Natural killer cell (primary cell): Measurements from ENCODE around the gene OCRL. TPM values are rescaled to one million over a fixed set of nuclear protein-coding genes. Genes with fewer than 3 reads are reported as not detected.
"Not testable (repeated sequence)": the region's sequence is repeated elsewhere in the genome, so short reads cannot be mapped to it uniquely, and the experiment has no call there.

Experiments used
- ATAC-seq, 3 donors: fragments of 150-1000 bp in 2 of 3; fragments of 200-7000 bp in 1 of 3; cut with Tn5 transposase; 1 replicate in 1 of 3; 2 replicates in 2 of 3; pipeline ENCODE4 v1.10.0; 2021; ENCODE audit warnings: mild to moderate bottlenecking in 2 of 3, moderate library complexity in 2 of 3
- DNase-seq, 2 donors: peaks; one replicate each; pipeline versions ENCODE4 v3.0.0 to v3.0.0-alpha.2; 2013 to 2021; ENCODE audit warnings: mixed read lengths in 1 of 2
- H3K27ac ChIP-seq: one replicate; pipeline ENCODE4 v1.5.1; 2013; ENCODE audit warnings: mild to moderate bottlenecking, low read length
- H3K27me3 ChIP-seq: one replicate; pipeline ENCODE4 v1.6.1; 2013; ENCODE audit warnings: low read length; ENCODE audit not compliant: control insufficient read depth, insufficient read depth
- H3K36me3 ChIP-seq: one replicate; pipeline ENCODE4 v1.6.1; 2013; ENCODE audit warnings: low read length; ENCODE audit not compliant: control insufficient read depth, insufficient read depth
- H3K4me1 ChIP-seq: one replicate; pipeline ENCODE4 v1.6.1; 2013; ENCODE audit warnings: low read length; ENCODE audit not compliant: control insufficient read depth, insufficient read depth
- H3K4me3 ChIP-seq: one replicate; pipeline ENCODE4 v1.5.1; 2013; ENCODE audit warnings: low read length
- H3K9me3 ChIP-seq: one replicate; pipeline ENCODE4 v1.6.1; 2013; ENCODE audit warnings: low read length; ENCODE audit not compliant: control insufficient read depth, insufficient read depth
- H3K27ac Mint-ChIP-seq, 2 donors: one replicate each; pipeline ENCODE4 v1.8.0; 2022; ENCODE audit warnings: mild to moderate bottlenecking in 2 of 2, mixed read lengths in 2 of 2, moderate library complexity in 1 of 2
- H3K27me3 Mint-ChIP-seq, 2 donors: one replicate each; pipeline ENCODE4 v1.8.0; 2022; ENCODE audit warnings: low read depth in 2 of 2, mixed read lengths in 2 of 2
- H3K36me3 Mint-ChIP-seq: one replicate; pipeline ENCODE4 v1.8.0; 2022; ENCODE audit warnings: mixed read lengths
- H3K4me1 Mint-ChIP-seq, 2 donors: one replicate each; pipeline ENCODE4 v1.8.0; 2022; ENCODE audit warnings: mixed read lengths in 2 of 2
- H3K4me3 Mint-ChIP-seq: one replicate; pipeline ENCODE4 v1.8.0; 2022; ENCODE audit warnings: mild to moderate bottlenecking, moderate library complexity, mixed read lengths
- H3K9me3 Mint-ChIP-seq, 2 donors: one replicate each; pipeline ENCODE4 v1.8.0; 2022; ENCODE audit warnings: mixed read lengths in 2 of 2
- WGBS: methylation state at CpG from one replicate; pipeline ENCODE4 v1.1.7; 2013; ENCODE audit warnings: missing lambda C conversion rate; ENCODE audit not compliant: insufficient coverage; 5-methylcytosine and 5-hydroxymethylcytosine counted together
- intact Hi-C: fragments of 100-400 bp; cut with micrococcal nuclease; formaldehyde crosslinking; loops from one replicate; pipeline ENCODE4 v1.14.2; 2022
- total RNA-seq, 4 donors: library from RNA; stranded (reverse); fragments of 120-200 nt in 1 of 4; gene quantifications; one replicate each; pipeline versions ENCODE4 v1.2.3 to v1.2.4, GENCODE V29; 2013 to 2022
- TF ChIP-seq, protein P1 (sequence below): fragments of 200-600 bp; IDR thresholded peaks from one replicate; pipeline ENCODE4 v1.8.0; 2022; ENCODE audit warnings: antibody characterized with exemption

The OCRL gene
- total RNA-seq, 3 donors from 2014 or later (not counting 1 experiment from before 2014, with no cell fraction given): 1.0 to 2.2 (median 1.8) TPM

DNA sequence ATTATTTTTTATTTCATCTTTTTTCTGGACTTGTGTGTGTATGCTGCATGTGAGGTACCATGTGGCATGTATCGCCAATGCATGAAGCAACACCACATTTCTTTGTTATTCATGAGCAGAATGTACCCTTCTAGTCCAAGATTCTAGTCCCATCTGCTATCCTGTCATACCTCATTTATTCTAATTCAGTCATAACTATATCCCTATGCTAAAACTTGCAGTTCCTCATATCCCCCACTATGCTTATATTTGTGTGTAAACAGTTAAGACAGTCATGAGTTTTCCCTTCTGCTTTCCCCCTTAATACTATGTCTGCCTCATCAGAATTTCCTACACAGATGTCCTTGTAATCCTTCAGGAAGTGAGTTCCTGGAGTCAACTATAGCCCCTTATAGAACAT lies 19.7 kb downstream of the OCRL start:
- Mint-ChIP-seq H3K4me3 (no peak overlapping the region), H3K4me1 (no peaks in the 10 kb centered on the region), H3K27ac (no peak overlapping the region), H3K27me3 (no peaks in the 10 kb centered on the region), H3K9me3 (no peaks in the 10 kb centered on the region), H3K36me3 (no peaks in the 10 kb centered on the region)
- ATAC-seq: no peak
- DNase-seq: no peak
- H3K36me3 ChIP-seq: no peaks in the 10 kb centered on the region
- no peak overlapping the region for H3K27ac ChIP-seq
- TF ChIP-seq, protein P1, sequence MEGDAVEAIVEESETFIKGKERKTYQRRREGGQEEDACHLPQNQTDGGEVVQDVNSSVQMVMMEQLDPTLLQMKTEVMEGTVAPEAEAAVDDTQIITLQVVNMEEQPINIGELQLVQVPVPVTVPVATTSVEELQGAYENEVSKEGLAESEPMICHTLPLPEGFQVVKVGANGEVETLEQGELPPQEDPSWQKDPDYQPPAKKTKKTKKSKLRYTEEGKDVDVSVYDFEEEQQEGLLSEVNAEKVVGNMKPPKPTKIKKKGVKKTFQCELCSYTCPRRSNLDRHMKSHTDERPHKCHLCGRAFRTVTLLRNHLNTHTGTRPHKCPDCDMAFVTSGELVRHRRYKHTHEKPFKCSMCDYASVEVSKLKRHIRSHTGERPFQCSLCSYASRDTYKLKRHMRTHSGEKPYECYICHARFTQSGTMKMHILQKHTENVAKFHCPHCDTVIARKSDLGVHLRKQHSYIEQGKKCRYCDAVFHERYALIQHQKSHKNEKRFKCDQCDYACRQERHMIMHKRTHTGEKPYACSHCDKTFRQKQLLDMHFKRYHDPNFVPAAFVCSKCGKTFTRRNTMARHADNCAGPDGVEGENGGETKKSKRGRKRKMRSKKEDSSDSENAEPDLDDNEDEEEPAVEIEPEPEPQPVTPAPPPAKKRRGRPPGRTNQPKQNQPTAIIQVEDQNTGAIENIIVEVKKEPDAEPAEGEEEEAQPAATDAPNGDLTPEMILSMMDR: no peak
- H3K4me3 ChIP-seq: no peak overlapping the region
- H3K9me3 ChIP-seq: no peaks in the 10 kb centered on the region
- H3K27me3 ChIP-seq: no peaks in the 10 kb centered on the region
- intact Hi-C loops: no loop called here
- no CpG with 5 or more reads among the region's 1 CpG for WGBS
- no peaks in the 10 kb centered on the region for H3K4me1 ChIP-seq

GRCh38 chrX:129561453-129561852 lies 21.4 kb downstream of the OCRL start:
- intact Hi-C loops: no loop called here
- H3K9me3 Mint-ChIP-seq: no peaks in the 10 kb centered on the region
- no peaks in the 10 kb centered on the region for H3K36me3 ChIP-seq

GRCh38 chrX:129564345-129564744 lies 24.3 kb downstream of the OCRL start:
- not testable (repeated sequence) for H3K27me3 Mint-ChIP-seq

More at GRCh38 chrX:129561453-129561852, 21.4 kb downstream of the OCRL start:
- Mint-ChIP-seq H3K27ac (no peak overlapping the region), H3K4me3 (no peak overlapping the region), H3K27me3 (no peaks in the 10 kb centered on the region), H3K36me3 (no peaks in the 10 kb centered on the region), H3K4me1 (peaks cover 8% of the 10 kb centered on the region in 2 donors)
- TF ChIP-seq, protein P1: no peak
- DNase-seq: no peak
- no peak overlapping the region for H3K4me3 ChIP-seq
- H3K27me3 ChIP-seq: no peaks in the 10 kb centered on the region
- H3K27ac ChIP-seq: no peak overlapping the region
- no peaks in the 10 kb centered on the region for H3K4me1 ChIP-seq
- ATAC-seq: no peak
- no peaks in the 10 kb centered on the region for H3K9me3 ChIP-seq
- whole genome bisulfite sequencing: 100% methylated on average over 2 of the region's 3 CpGs

DNA sequence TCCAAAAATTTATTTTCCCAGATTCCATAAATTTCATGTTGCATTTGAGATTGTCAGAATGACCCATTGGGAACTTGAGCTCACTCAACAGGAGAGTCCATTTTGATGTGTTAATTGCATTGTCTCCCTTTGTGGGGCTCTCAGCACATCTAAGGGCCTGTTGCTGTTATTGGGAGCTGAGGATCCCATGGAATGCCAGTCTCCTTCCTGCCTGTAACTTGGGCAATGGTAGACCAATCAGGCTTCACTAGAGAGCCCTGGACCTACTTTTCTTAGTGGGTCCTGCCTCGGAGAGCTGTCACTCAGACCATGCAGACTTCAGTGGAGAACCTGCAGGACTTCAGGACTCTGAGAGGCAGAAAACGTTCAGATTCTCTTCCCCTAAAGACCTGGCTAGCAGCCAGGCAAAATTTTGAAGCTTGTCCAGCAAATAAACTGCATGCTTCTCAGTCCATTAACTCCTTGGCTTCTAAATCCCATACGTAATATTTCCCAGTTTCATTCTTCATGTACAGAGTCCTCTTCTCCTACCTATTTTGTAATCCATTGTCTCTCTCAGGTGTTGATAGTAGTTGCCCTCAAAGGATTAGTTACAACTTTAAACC lies 25.1 kb downstream of the OCRL start:
- no peaks in the 10 kb centered on the region for H3K4me1 ChIP-seq
- TF ChIP-seq, protein P1: no peak
- 64% methylated on average over 3 of the region's 3 CpGs for WGBS
- DNase-seq: no peak
- Mint-ChIP-seq H3K36me3 (no peaks in the 10 kb centered on the region), H3K27ac (no peak overlapping the region), H3K4me1 (peaks cover 8% of the 10 kb centered on the region in 2 donors), H3K9me3 (no peaks in the 10 kb centered on the region), H3K27me3 (no peaks in the 10 kb centered on the region), H3K4me3 (no peak overlapping the region)
- intact Hi-C loops: no loop called here
- no peaks in the 10 kb centered on the region for H3K36me3 ChIP-seq
- no peak for ATAC-seq
- H3K9me3 ChIP-seq: no peaks in the 10 kb centered on the region
- H3K27ac ChIP-seq: no peak overlapping the region
- no peak overlapping the region for H3K4me3 ChIP-seq
- no peaks in the 10 kb centered on the region for H3K27me3 ChIP-seq

More at GRCh38 chrX:129564345-129564744, 24.3 kb downstream of the OCRL start:
- H3K9me3 Mint-ChIP-seq, H3K4me3 ChIP-seq, H3K4me1 Mint-ChIP-seq, H3K4me3 Mint-ChIP-seq, ATAC-seq, H3K9me3 ChIP-seq, H3K36me3 Mint-ChIP-seq, H3K27ac Mint-ChIP-seq, intact Hi-C loops, H3K36me3 ChIP-seq, DNase-seq, H3K27me3 ChIP-seq, H3K27ac ChIP-seq, H3K4me1 ChIP-seq: not testable (repeated sequence)
- WGBS: no CpG with 5 or more reads among the region's 5 CpGs
